SK-N-MC (cell line): ENCODE results near the gene RAP1GAP2.

Source experiments
- EZH2 ChIP-seq: fragments of 200-600 bp; sonication (generic); IDR thresholded peaks from one replicate; pipeline ENCODE4 v1.6.1; 2017; ENCODE audit warnings: antibody characterized with exemption
- POLR2AphosphoS5 ChIP-seq: IDR thresholded peaks from 2 replicates; pipeline ENCODE4 v1.6.1; 2012; ENCODE audit warnings: mild to moderate bottlenecking, low read depth, low read length, borderline replicate concordance

DNA sequence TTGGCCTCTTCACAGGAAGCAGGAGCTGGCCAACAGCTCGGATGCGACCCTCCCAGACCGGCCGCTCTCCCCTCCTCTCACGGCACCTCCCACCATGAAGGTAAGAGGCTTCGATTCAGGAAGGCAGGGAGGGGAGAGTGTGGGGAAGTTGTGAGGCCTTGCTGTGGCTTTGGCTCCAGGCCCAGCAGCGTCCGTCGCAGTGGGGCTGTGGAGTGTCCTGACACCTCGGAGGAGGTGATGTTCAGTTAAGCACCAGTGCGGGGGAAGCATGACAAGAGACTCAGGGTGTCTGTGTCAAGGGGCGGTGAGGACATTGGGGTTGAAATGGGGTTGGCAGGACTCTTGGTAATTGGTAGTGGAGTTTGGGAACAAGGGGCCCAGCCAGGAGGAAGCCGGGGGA, 109.0 kb downstream of the RAP1GAP2 start:
- TF ChIP-seq EZH2: no peak
- no peak for TF ChIP-seq POLR2AphosphoS5
